GM12873 (cell line): ENCODE results near the gene NEURL1.

Source experiments
- CTCF ChIP-seq: IDR thresholded peaks from 2 replicates; pipeline ENCODE4 v1.5.1; 2012; ENCODE audit warnings: low read depth, mild to moderate bottlenecking, moderate library complexity, low read length, control low read depth; ENCODE audit not compliant: insufficient read depth; ENCODE audit errors: missing control alignments

Gene NEURL1

GRCh38 chr10:103474077-103474476 is 19.4 kb upstream of the NEURL1 start:
- TF ChIP-seq CTCF = no peak

GRCh38 chr10:103475437-103475836 is 18.1 kb upstream of the NEURL1 start:
- no peak for TF ChIP-seq CTCF

GRCh38 chr10:103476046-103476768 is 17.3 kb upstream of the NEURL1 start:
- peak; percentile 78 for TF ChIP-seq CTCF

GRCh38 chr10:103478671-103479070 is 14.8 kb upstream of the NEURL1 start:
- no peak for TF ChIP-seq CTCF

GRCh38 chr10:103479135-103479534 is 14.4 kb upstream of the NEURL1 start, which contains the start of gene CALHM3:
Gene CALHM3, minus strand, starts transcription at chr10:103479240. Its CDS starts 208 bp downstream, at chr10:103479032.
- no peak for TF ChIP-seq CTCF

GRCh38 chr10:103480521-103480920 is 13.0 kb upstream of the NEURL1 start:
- TF ChIP-seq CTCF = no peak

- peak; percentile 78 for TF ChIP-seq CTCF
Measured at GRCh38 chr10:103481974-103482531, 11.5 kb upstream of the NEURL1 start.
